ENCODE data around the gene DCN.

GRCh38 chr12:91196436-91196835 lies 13.8 kb upstream of the DCN start:
- TF ChIP-seq TAF1 (IDR thresholded peaks at IDR 0.05; ENCODE audit: borderline replicate concordance, low read depth, low read length) (no peak), POLR2A (IDR thresholded peaks at IDR 0.05; ENCODE audit: low read depth, low read length) (no peak)

Data from GM12892 (cell line).